IMR-90 (cell line): ENCODE data around the gene USH1G. TPM values are rescaled to one million over a fixed set of nuclear protein-coding genes. Genes with fewer than 3 reads are reported as not detected.
A peak's percentile ranks its signal among the peaks of the same experiment; 100 is the strongest.

Experiments
- ATAC-seq: fragments of 200-7000 bp; cut with Tn5 transposase; 2 replicates; pipeline ENCODE4 v1.9.1; 2020; ENCODE audit warnings: low read depth, mild to moderate bottlenecking, moderate library complexity
- BruUV-seq: library from RNA; stranded (reverse); fragments of 400-500 nt; replicated peaks from 2 replicates; lab custom pipeline; 2021; lab: Mats Ljungman, UMichigan
- CTCF ChIA-PET: fragments of 300-600 bp; formaldehyde crosslinking; extraction: SDS; loops from one replicate; lab custom pipeline; 2021; ENCODE audit warnings: antibody characterized with exemption; lab: Yijun Ruan, JAX
- POLR2A ChIA-PET: fragments of 300-600 bp; sonication (Branson Sonifier 250); formaldehyde crosslinking; loops from one replicate; lab custom pipeline; 2022; ENCODE audit warnings: antibody characterized with exemption; ENCODE audit not compliant: unreplicated experiment; lab: Charles Lee
- DNase-seq: peaks from one replicate; pipeline ENCODE4 v3.0.0; 2013
- H2AFZ ChIP-seq: replicated peaks from 2 replicates; pipeline ENCODE3; 2013; ENCODE audit warnings: low read length, mild to moderate bottlenecking; ENCODE audit not compliant: poor library complexity
- H2AK5ac ChIP-seq: 2 replicates; pipeline ENCODE4 v1.6.1; 2013; ENCODE audit warnings: low read depth, low read length, inconsistent platforms
- H2AK9ac ChIP-seq: replicated peaks from 2 replicates; pipeline ENCODE3; 2013; ENCODE audit warnings: mild to moderate bottlenecking, low read depth, low read length, moderate library complexity; ENCODE audit not compliant: poor library complexity
- H2BK120ac ChIP-seq: 2 replicates; pipeline ENCODE4 v1.6.1; 2013; ENCODE audit warnings: low read depth, low read length, inconsistent platforms
- H2BK15ac ChIP-seq: 3 replicates; pipeline ENCODE4 v1.6.1; 2013; ENCODE audit warnings: low read depth, low read length, inconsistent platforms
- H2BK20ac ChIP-seq: 2 replicates; pipeline ENCODE4 v1.6.1; 2013; ENCODE audit warnings: low read depth, mild to moderate bottlenecking, inconsistent platforms, low read length, moderate library complexity
- H2BK5ac ChIP-seq: 2 replicates; pipeline ENCODE4 v1.6.1; 2013; ENCODE audit warnings: mild to moderate bottlenecking, low read depth, low read length, inconsistent platforms; ENCODE audit not compliant: poor library complexity, severe bottlenecking
- H3K14ac ChIP-seq: replicated peaks from 2 replicates; pipeline ENCODE4 v1.6.1; 2013; ENCODE audit warnings: low read depth, low read length, inconsistent platforms
- H3K18ac ChIP-seq: 2 replicates; pipeline ENCODE4 v1.6.1; 2013; ENCODE audit warnings: low read depth, low read length, control low read depth
- H3K23ac ChIP-seq: 2 replicates; pipeline ENCODE4 v1.6.1; 2013; ENCODE audit warnings: low read depth, low read length, inconsistent platforms
- H3K27ac ChIP-seq: 2 replicates; pipeline ENCODE4 v1.5.1; 2013; ENCODE audit warnings: mild to moderate bottlenecking, control low read depth, low read length; ENCODE audit not compliant: insufficient read depth
- H3K27me3 ChIP-seq: 2 replicates; pipeline ENCODE4 v1.6.1; 2013; ENCODE audit warnings: low read length; ENCODE audit not compliant: control insufficient read depth, insufficient read depth
- H3K36me3 ChIP-seq: 2 replicates; pipeline ENCODE4 v1.6.1; 2013; ENCODE audit warnings: low read length, mixed read lengths; ENCODE audit not compliant: control insufficient read depth, insufficient read depth
- H3K4ac ChIP-seq: 2 replicates; pipeline ENCODE4 v1.6.1; 2013; ENCODE audit warnings: low read depth, low read length, inconsistent platforms
- H3K4me1 ChIP-seq: 2 replicates; pipeline ENCODE4 v1.6.1; 2013; ENCODE audit warnings: low read length, mixed read lengths; ENCODE audit not compliant: control insufficient read depth, insufficient read depth
- H3K4me2 ChIP-seq: 2 replicates; pipeline ENCODE4 v1.6.1; 2013; ENCODE audit warnings: low read depth, mild to moderate bottlenecking, control low read depth, low read length, moderate library complexity
- H3K4me3 ChIP-seq: 2 replicates; pipeline ENCODE4 v1.5.1; 2013; ENCODE audit warnings: low read depth, mild to moderate bottlenecking, control low read depth, low read length, moderate library complexity; ENCODE audit not compliant: insufficient read depth
- H3K56ac ChIP-seq: 2 replicates; pipeline ENCODE4 v1.6.1; 2013; ENCODE audit warnings: low read length, inconsistent platforms; ENCODE audit not compliant: insufficient read depth; ENCODE audit errors: extremely low read depth
- H3K79me1 ChIP-seq, 2 experiments: 2 replicates each; pipeline ENCODE4 v1.6.1; 2013; ENCODE audit warnings: low read length in 2 of 2, inconsistent platforms in 1 of 2, low read depth in 1 of 2
- H3K9ac ChIP-seq: 2 replicates; pipeline ENCODE4 v1.6.1; 2013; ENCODE audit warnings: low read depth, low read length, control low read depth
- H3K9me1 ChIP-seq: 2 replicates; pipeline ENCODE4 v1.6.1; 2013; ENCODE audit warnings: low read length, inconsistent platforms; ENCODE audit not compliant: insufficient read depth
- H3K9me3 ChIP-seq: 2 replicates; pipeline ENCODE4 v1.6.1; 2013; ENCODE audit warnings: low read length; ENCODE audit not compliant: control insufficient read depth, insufficient read depth
- H4K20me1 ChIP-seq: 2 replicates; pipeline ENCODE4 v1.6.1; 2013; ENCODE audit warnings: low read length, inconsistent platforms; ENCODE audit not compliant: insufficient read depth
- H4K5ac ChIP-seq: 2 replicates; pipeline ENCODE4 v1.6.1; 2013; ENCODE audit warnings: mild to moderate bottlenecking, low read depth, low read length, control low read depth
- H4K8ac ChIP-seq, 2 experiments: 2 replicates each; pipeline ENCODE4 v1.6.1; 2013; ENCODE audit warnings: low read depth in 2 of 2, low read length in 2 of 2, control low read depth in 1 of 2, inconsistent platforms in 1 of 2
- H4K91ac ChIP-seq: 2 replicates; pipeline ENCODE4 v1.6.1; 2013; ENCODE audit warnings: low read depth, low read length, inconsistent platforms; ENCODE audit not compliant: insufficient read depth
- BHLHE40 ChIP-seq: fragments of 150-350 bp; IDR thresholded peaks from 2 replicates; pipeline ENCODE4 v1.6.1; 2016; ENCODE audit warnings: mild to moderate bottlenecking, low read depth, low read length
- CEBPB ChIP-seq: IDR thresholded peaks from 2 replicates; pipeline ENCODE4 v1.6.1; 2012; ENCODE audit warnings: low read depth, low read length, improper control_type of control experiment
- CHD1 ChIP-seq: IDR thresholded peaks from 2 replicates; pipeline ENCODE4 v1.6.1; 2012; ENCODE audit warnings: low read depth, low read length, improper control_type of control experiment
- CTCF ChIP-seq: conservative IDR thresholded peaks from 2 replicates; pipeline ENCODE4 v1.5.1; 2012; ENCODE audit warnings: mild to moderate bottlenecking, low read depth, low read length, improper control_type of control experiment
- FOS ChIP-seq: fragments of 150-350 bp; IDR thresholded peaks from 2 replicates; pipeline ENCODE4 v1.6.1; 2016; ENCODE audit warnings: low read depth, low read length
- MAFK ChIP-seq: IDR thresholded peaks from 2 replicates; pipeline ENCODE4 v1.6.1; 2012; ENCODE audit warnings: low read depth, low read length, improper control_type of control experiment
- MAZ ChIP-seq: IDR thresholded peaks from 2 replicates; pipeline ENCODE4 v1.6.1; 2012; ENCODE audit warnings: low read depth, mild to moderate bottlenecking, low read length, improper control_type of control experiment, moderate library complexity, borderline replicate concordance
- MXI1 ChIP-seq: IDR thresholded peaks from 2 replicates; pipeline ENCODE4 v1.6.1; 2012; ENCODE audit warnings: low read depth, mild to moderate bottlenecking, low read length, moderate library complexity, borderline replicate concordance
- NFE2L2 ChIP-seq: fragments of 150-350 bp; IDR thresholded peaks from 2 replicates; pipeline ENCODE4 v1.6.1; 2016; ENCODE audit warnings: low read depth, mild to moderate bottlenecking, low read length
- POLR2A ChIP-seq: IDR thresholded peaks from 2 replicates; pipeline ENCODE4 v1.6.1; 2012; ENCODE audit warnings: mild to moderate bottlenecking, low read depth, low read length
- RAD21 ChIP-seq: IDR thresholded peaks from 2 replicates; pipeline ENCODE4 v1.6.1; 2012; ENCODE audit warnings: low read length, improper control_type of control experiment
- RCOR1 ChIP-seq: IDR thresholded peaks from 2 replicates; pipeline ENCODE4 v1.6.1; 2012; ENCODE audit warnings: mild to moderate bottlenecking, low read length, improper control_type of control experiment; ENCODE audit not compliant: insufficient replicate concordance
- RFX5 ChIP-seq: IDR thresholded peaks from 2 replicates; pipeline ENCODE4 v1.8.0; 2012; ENCODE audit warnings: low read depth, mild to moderate bottlenecking, low read length, moderate library complexity
- SMC3 ChIP-seq: fragments of 150-350 bp; IDR thresholded peaks from 2 replicates; pipeline ENCODE4 v1.6.1; 2016; ENCODE audit warnings: low read depth, mild to moderate bottlenecking, antibody characterized with exemption, low read length, moderate library complexity
- USF2 ChIP-seq: fragments of 150-350 bp; IDR thresholded peaks from 2 replicates; pipeline ENCODE4 v1.6.1; 2017; ENCODE audit warnings: mild to moderate bottlenecking, antibody characterized with exemption, low read length, low read depth
- WGBS, 2 experiments: methylation state at CpG; one replicate each; pipeline versions ENCODE4 v1.1.5 to v1.1.7; 2013; ENCODE audit warnings: missing lambda C conversion rate in 2 of 2; ENCODE audit not compliant: insufficient read length in 1 of 2; ENCODE audit errors: extremely low coverage in 2 of 2; 5-methylcytosine and 5-hydroxymethylcytosine counted together
- dilution Hi-C: fragments of 300-500 bp; cut with HindIII; formaldehyde crosslinking; loops from one replicate; pipeline ENCODE4 v1.14.3; 2018; ENCODE audit warnings: low sequenced_read_pairs; ENCODE audit not compliant: unreplicated experiment
- in situ Hi-C: fragments of 300-500 bp; cut with MboI; formaldehyde crosslinking; loops from 3 replicates; pipeline ENCODE4 v1.14.3; 2019; ENCODE audit warnings: low sequenced_read_pairs, inconsistent platforms, mixed read lengths
- intact Hi-C: fragments of 100-400 bp; cut with micrococcal nuclease; formaldehyde crosslinking; loops from 2 replicates; pipeline ENCODE4 v1.10.0; 2022
- polyA plus RNA-seq, 3 experiments: library from polyadenylated mRNA; depleted of rRNA; stranded (reverse); fragments of >200 nt; gene quantifications; 2 replicates each; pipeline ENCODE4 v1.2.3, GENCODE V29; 2012; ENCODE audit warnings: low replicate concordance in 1 of 3
- total RNA-seq: library from RNA; depleted of rRNA; stranded (reverse); fragments of >200 nt; gene quantifications from 2 replicates; pipeline ENCODE4 v1.2.3, GENCODE V29; 2012

Gene USH1G
- total and polyA plus RNA-seq, 2 of the 4 experiments (the other 2 are of a cell fraction): not detected

GRCh38 chr17:74971069-74971841 is 48.2 kb upstream of the USH1G start:
- H2AFZ ChIP-seq: peak overlapping the region; percentile 8
- H2BK120ac ChIP-seq: no peak overlapping the region
- H3K23ac ChIP-seq: no peak overlapping the region
- BruUV-seq: no TSS peak
- no peaks in the 10 kb centered on the region for H4K20me1 ChIP-seq
- no peak overlapping the region for H2AK9ac ChIP-seq
- dilution Hi-C loops (no loop called here), intact Hi-C loops (no loop called here), in situ Hi-C loops (no loop called here)
- no peak overlapping the region for H4K91ac ChIP-seq
- H2BK5ac ChIP-seq: no peak overlapping the region
- no peaks in the 10 kb centered on the region for H3K9me1 ChIP-seq
- H3K9ac ChIP-seq: no peak overlapping the region
- no peak overlapping the region for H3K4me3 ChIP-seq
- H4K5ac ChIP-seq: no peak overlapping the region
- peaks cover 47% of the 10 kb centered on the region for H3K27me3 ChIP-seq
- no peak overlapping the region for H3K18ac ChIP-seq
- DNase-seq (no peak), ATAC-seq (no peak)
- no peaks in the 10 kb centered on the region for H3K36me3 ChIP-seq
- no peak overlapping the region for H3K27ac ChIP-seq
- WGBS, 2 experiments: 90% methylated on average over 2 of the region's 8 CpGs; no CpG with 5 or more reads in 1 of the 2 experiments
- no peak overlapping the region for H3K4ac ChIP-seq
- ChIA-PET POLR2A (no interaction called here), CTCF (interaction anchor here (0.8 kb wide), 1 partner anchor 9 kb away, joined by 3 read pairs; no protein-coding TSS in a partner anchor)
- H2BK20ac ChIP-seq: no peak overlapping the region
- no peaks in the 10 kb centered on the region for H3K9me3 ChIP-seq
- H3K79me1 ChIP-seq: no peaks in the 10 kb centered on the region
- H2AK5ac ChIP-seq: no peak overlapping the region
- H2BK15ac ChIP-seq: no peak overlapping the region
- H3K14ac ChIP-seq: no peak overlapping the region
- H3K4me1 ChIP-seq: 0 out of 2 replicates have a peak, but pooled peaks cover 2% of the 10 kb centered on the region
- no peak overlapping the region for H3K4me2 ChIP-seq
- H4K8ac ChIP-seq: no peak overlapping the region
- H3K56ac ChIP-seq: no peak overlapping the region
- TF ChIP-seq CHD1 (no peak), MAFK (no peak), FOS (no peak), NFE2L2 (no peak), RCOR1 (no peak), RFX5 (no peak), BHLHE40 (no peak), RAD21 (no peak), MAZ (no peak), POLR2A (no peak), SMC3 (no peak), CEBPB (no peak), USF2 (no peak), MXI1 (no peak), CTCF (no peak)
